ENCODE measurements around the gene ZBED1.
"Not testable (repeated sequence)": the region's sequence is repeated elsewhere in the genome, so short reads cannot be mapped to it uniquely, and the experiment has no call there.

The ZBED1 gene

DNA sequence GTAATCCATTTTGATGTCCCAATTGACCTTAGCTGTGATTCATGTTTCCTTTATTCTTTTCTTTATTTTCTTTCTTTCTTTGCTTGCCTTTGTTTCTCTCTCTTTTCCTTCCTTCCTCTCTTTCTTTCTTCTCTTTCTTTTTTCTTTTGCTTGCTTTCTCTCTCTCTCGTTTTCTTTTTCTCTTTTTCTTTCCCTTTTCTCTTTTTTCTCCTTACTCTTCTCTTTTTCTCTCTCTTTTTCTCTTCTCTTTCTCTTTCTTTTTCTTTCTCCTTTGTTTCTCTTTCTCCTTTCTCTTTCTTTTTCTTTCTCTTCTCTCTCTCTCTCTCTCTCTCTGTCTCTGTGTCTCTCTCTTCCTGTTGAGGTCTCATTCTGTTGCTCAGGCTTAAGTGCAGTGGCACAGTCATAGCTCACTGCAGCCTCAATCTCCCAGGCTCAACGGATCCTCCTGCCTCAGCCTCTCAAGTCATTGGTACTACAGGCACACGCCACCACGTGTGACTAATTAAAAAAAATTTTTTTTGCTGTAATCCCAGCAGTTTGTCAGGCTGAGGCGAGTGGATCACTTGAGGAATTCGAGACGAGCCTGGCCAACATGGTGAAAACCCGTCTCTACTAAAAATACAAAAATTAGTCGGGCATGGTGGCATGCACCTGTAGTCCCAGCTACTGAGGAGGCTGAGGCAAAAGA, 8.0 kb upstream of the ZBED1 start:
- no peak for DNase-seq (ENCODE audit: low read depth)
- H3K4me3 ChIP-seq (ENCODE audit: low read length), result no peak overlapping the region

DNA sequence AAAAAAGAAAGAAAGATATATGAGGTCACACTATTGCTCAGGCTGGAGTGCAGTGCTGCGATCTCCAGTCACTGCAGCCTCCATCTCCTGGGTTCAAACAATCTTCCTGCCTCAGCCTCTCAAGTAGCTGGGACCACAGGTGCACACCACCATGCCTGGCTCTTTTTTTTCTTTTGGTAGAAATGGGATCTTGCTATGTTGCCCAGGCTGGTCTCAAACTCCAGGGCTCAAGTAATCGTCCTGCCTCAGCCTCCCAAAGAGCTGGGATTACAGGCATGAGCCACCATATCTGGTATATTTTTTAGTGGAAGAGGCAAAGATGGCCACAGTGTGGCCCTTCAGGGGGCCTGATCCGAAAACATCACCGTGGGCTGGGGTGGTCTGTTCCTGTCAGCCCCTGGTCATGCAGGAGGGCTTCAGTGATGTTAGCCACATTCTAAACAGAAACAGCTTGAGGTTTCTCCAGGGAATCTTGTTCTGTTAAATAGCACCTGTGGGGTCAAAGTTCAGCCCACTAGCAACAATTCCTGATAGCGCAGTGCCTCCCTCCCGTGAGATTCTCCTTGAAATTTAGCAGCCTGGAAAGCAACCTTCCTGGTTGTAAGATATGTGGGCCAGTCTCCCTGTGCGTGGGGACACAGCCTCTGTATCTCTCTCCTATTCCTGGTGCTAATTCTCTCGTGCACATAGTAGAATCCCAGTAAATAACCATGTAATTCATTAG, 7.3 kb upstream of the ZBED1 start:
- DNase-seq (ENCODE audit: low read depth), result no peak
- no peak overlapping the region for H3K4me3 ChIP-seq (ENCODE audit: low read length)
- TF ChIP-seq, protein P1, sequence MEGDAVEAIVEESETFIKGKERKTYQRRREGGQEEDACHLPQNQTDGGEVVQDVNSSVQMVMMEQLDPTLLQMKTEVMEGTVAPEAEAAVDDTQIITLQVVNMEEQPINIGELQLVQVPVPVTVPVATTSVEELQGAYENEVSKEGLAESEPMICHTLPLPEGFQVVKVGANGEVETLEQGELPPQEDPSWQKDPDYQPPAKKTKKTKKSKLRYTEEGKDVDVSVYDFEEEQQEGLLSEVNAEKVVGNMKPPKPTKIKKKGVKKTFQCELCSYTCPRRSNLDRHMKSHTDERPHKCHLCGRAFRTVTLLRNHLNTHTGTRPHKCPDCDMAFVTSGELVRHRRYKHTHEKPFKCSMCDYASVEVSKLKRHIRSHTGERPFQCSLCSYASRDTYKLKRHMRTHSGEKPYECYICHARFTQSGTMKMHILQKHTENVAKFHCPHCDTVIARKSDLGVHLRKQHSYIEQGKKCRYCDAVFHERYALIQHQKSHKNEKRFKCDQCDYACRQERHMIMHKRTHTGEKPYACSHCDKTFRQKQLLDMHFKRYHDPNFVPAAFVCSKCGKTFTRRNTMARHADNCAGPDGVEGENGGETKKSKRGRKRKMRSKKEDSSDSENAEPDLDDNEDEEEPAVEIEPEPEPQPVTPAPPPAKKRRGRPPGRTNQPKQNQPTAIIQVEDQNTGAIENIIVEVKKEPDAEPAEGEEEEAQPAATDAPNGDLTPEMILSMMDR (conservative IDR thresholded peaks at IDR 0.05; ENCODE audit: low read depth, low read length), result no peak

More for the DNA sequence above, 8.0 kb upstream of the ZBED1 start:
- TF ChIP-seq, protein P1 (conservative IDR thresholded peaks at IDR 0.05; ENCODE audit: low read depth, low read length), result no peak

- no peak overlapping the region for H3K4me3 ChIP-seq (ENCODE audit: low read length)
- no peak for DNase-seq (ENCODE audit: low read depth)
- TF ChIP-seq, protein P1 (conservative IDR thresholded peaks at IDR 0.05; ENCODE audit: low read depth, low read length), result no peak
Measured at GRCh38 chrX:2507196-2507595, 6.4 kb upstream of the ZBED1 start.

GRCh38 chrX:2505341-2505740, 4.6 kb upstream of the ZBED1 start:
- DNase-seq (ENCODE audit: low read depth); H3K4me3 ChIP-seq (ENCODE audit: low read length): not testable (repeated sequence)

DNA sequence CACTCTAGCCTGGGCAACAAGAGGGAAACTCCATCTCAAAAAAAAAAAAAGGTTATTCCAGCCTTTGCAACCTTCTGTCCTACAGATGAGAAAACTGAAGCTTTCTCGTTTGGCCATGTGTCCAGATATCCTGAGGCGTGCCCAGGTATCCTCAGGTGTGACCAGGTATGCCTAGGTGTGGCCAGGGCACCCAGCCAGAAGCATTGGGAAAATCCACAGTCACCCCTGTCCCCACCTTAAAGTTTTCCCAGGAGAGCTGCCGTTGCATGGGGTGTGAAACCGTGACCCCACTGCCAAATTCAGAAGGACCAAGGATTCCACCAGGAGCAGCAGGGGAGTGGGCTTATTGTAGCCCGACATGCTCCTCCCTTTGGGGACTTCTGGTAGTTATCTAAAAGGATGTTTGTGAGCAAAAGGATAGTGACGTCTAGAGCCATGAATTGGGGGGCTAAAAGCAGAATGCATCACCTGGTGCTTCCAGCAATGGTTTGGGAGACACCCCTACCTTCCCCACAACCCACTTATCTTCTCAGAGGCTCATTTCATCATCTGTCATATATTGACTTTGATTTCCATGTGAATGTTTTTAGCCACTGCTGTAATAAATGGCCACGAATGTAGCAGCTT, 4.0 kb upstream of the ZBED1 start:
- no peak overlapping the region for H3K4me3 ChIP-seq (ENCODE audit: low read length)
- TF ChIP-seq, protein P1 (conservative IDR thresholded peaks at IDR 0.05; ENCODE audit: low read depth, low read length), result no peak
- DNase-seq (ENCODE audit: low read depth), result no peak

GRCh38 chrX:2503591-2504500, 3.1 kb upstream of the ZBED1 start:
- H3K4me3 ChIP-seq (ENCODE audit: low read length), result no peak overlapping the region
- TF ChIP-seq, protein P1 (conservative IDR thresholded peaks at IDR 0.05; ENCODE audit: low read depth, low read length), result no peak
- no peak for DNase-seq (ENCODE audit: low read depth)

Measured in retinal pigment epithelial cell (primary cell).